ENCODE measurements around the gene LIMK2. TPM values are rescaled to one million over a fixed set of nuclear protein-coding genes. Genes with fewer than 3 reads are reported as not detected.

LIMK2 gene
- total RNA-seq, 1 donor from 2014 or later = 92.4 TPM

DNA sequence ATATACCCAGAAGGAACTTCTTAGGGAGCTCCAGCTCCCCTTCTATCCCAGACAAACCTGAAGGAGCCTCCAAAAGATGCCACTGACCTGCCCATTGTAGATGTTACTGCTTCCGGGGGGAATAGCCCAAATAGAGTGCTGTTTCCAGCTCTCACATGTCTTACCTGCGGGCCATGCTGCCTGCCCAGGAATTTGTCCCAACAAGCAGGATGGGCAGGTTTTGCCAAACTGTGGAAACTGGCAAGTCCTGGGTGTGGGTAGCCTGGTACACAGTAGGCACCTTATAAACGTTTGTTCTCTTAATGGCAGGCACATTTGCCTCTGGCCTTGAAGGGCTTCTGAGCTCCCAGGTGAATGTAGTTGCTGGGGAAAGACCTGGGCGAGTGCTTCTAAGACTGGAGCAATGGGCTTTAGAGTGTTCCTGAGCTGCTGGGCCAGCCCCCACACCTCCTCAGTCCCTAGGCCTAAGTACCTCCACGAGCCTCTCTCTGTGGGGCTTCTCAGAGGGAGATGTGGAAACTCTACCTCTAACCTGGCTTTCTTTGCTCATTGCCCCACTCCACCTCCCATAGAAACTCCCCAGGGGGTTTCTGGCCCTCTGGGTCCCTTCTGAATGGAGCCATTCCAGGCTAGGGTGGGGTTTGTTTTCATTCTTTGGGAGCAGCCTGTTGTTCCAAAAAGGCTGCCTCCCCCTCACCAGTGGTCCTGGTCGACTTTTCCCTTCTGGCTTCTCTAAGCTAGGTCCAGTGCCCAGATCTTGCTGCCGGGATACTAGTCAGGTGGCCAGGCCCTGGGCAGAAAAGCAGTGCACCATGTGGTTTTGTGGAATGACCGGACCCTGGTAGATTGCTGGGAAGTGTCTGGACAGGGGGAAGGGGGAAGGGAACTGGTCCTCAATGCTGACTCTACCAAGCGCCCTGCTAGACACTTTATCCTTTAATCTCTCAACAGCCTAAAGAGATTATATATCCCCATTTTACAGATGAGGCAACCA lies 37.2 kb downstream of the LIMK2 start:
- Mint-ChIP-seq H3K4me3 (ENCODE audit: unreplicated experiment) (peak overlapping the region; percentile 90), H3K4me1 (ENCODE audit: low read depth, unreplicated experiment) (peaks cover 19% of the 10 kb centered on the region), H3K27me3 (ENCODE audit: unreplicated experiment) (peaks cover 3% of the 10 kb centered on the region), H3K9me3 (ENCODE audit: unreplicated experiment) (peaks cover 7% of the 10 kb centered on the region), H3K27ac (ENCODE audit: unreplicated experiment) (peak overlapping the region; percentile 100), H3K36me3 (ENCODE audit: unreplicated experiment) (no peaks in the 10 kb centered on the region)
- no peak for DNase-seq
- no peak for TF ChIP-seq CTCF (IDR thresholded peaks at IDR 0.05; ENCODE audit: partially characterized antibody, unreplicated experiment)

DNA sequence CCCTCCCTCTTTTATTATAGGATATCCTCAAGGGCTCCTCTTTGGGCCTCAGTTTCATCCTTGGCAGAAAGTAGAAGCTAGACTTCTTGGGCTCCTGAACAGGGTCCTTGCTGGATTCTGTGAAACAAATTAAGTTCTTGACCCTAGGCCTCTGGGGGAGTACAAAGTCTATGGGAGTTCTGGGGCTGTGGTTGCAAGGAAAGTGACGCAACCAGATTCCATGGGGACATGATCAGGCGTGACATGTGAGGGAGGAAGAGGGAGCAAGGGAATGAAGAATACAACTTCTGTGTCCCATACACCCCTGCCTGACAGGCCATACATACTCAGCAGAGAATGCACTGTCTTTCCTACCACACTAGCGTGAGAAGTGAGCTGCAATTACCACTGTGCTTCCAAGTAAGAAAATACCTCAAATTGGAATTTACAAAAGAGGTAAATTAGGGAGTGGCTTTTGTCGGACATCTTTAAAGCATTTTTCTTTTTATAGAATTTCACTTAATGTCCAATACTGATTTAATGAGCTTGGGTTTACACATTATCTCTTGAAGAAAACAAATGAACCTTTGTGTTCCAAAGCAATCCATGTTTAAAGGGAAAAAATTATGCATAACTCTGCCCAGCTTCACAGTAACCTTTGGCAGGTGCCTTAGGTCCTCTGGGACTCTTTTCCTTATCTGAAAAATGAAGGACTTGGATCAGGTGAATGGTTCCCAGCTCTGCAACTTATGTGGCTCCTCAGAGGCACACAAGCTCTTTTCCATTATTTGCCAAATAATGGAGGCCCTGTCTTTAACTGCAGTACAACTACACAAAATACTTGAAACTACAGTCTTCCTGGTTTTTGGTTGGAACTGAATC lies 38.9 kb downstream of the LIMK2 start:
- no peak for TF ChIP-seq CTCF (IDR thresholded peaks at IDR 0.05; ENCODE audit: partially characterized antibody, unreplicated experiment)
- no peaks in the 10 kb centered on the region for H3K36me3 Mint-ChIP-seq (ENCODE audit: unreplicated experiment)
- H3K27ac Mint-ChIP-seq (ENCODE audit: unreplicated experiment) = no peak overlapping the region
- H3K27me3 Mint-ChIP-seq (ENCODE audit: unreplicated experiment) = peaks cover 3% of the 10 kb centered on the region
- peaks cover 7% of the 10 kb centered on the region for H3K9me3 Mint-ChIP-seq (ENCODE audit: unreplicated experiment)
- H3K4me1 Mint-ChIP-seq (ENCODE audit: low read depth, unreplicated experiment) = peaks cover 17% of the 10 kb centered on the region
- peak overlapping the region; percentile 74 for H3K4me3 Mint-ChIP-seq (ENCODE audit: unreplicated experiment)
- DNase-seq = no peak

DNA sequence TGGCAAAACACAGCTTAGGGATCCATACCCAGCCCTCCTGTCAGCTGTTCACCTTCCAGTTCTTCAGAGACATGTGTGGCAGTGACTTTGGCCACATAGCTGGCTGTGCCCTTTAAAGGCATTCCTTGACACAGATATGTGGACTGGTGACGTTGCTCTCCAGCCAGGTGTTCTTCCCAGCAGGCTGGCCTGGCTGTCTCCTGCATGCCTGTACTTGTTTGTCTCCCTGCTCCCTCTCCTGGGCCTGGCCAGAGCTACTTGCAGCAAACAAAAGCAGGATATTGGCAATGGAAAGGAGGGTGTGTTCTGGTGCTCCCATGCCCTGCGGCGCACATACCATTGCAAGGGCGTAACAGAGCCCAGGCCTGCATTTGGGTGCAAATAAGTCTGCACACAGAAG lies 41.9 kb downstream of the LIMK2 start:
- no peaks in the 10 kb centered on the region for H3K27me3 Mint-ChIP-seq (ENCODE audit: unreplicated experiment)
- peaks cover 7% of the 10 kb centered on the region for H3K4me1 Mint-ChIP-seq (ENCODE audit: low read depth, unreplicated experiment)
- no peak overlapping the region for H3K4me3 Mint-ChIP-seq (ENCODE audit: unreplicated experiment)
- no peak overlapping the region for H3K27ac Mint-ChIP-seq (ENCODE audit: unreplicated experiment)
- H3K36me3 Mint-ChIP-seq (ENCODE audit: unreplicated experiment) = no peaks in the 10 kb centered on the region
- no peak for DNase-seq
- no peaks in the 10 kb centered on the region for H3K9me3 Mint-ChIP-seq (ENCODE audit: unreplicated experiment)
- TF ChIP-seq CTCF (IDR thresholded peaks at IDR 0.05; ENCODE audit: partially characterized antibody, unreplicated experiment) = no peak

GRCh38 chr22:31259798-31260473 lies 47.8 kb downstream of the LIMK2 start:
- H3K27ac Mint-ChIP-seq (ENCODE audit: unreplicated experiment) = no peak overlapping the region
- DNase-seq = no peak
- TF ChIP-seq CTCF (IDR thresholded peaks at IDR 0.05; ENCODE audit: partially characterized antibody, unreplicated experiment) = no peak
- H3K27me3 Mint-ChIP-seq (ENCODE audit: unreplicated experiment) = no peaks in the 10 kb centered on the region
- H3K9me3 Mint-ChIP-seq (ENCODE audit: unreplicated experiment) = no peaks in the 10 kb centered on the region
- peaks cover 10% of the 10 kb centered on the region for H3K36me3 Mint-ChIP-seq (ENCODE audit: unreplicated experiment)
- H3K4me3 Mint-ChIP-seq (ENCODE audit: unreplicated experiment) = no peak overlapping the region
- peaks cover 14% of the 10 kb centered on the region for H3K4me1 Mint-ChIP-seq (ENCODE audit: low read depth, unreplicated experiment)
